GM18519 (cell line): ENCODE data around the gene SKI.

Source experiments
- ATAC-seq: cut with Tn5 transposase; IDR thresholded peaks from one replicate; pipeline ENCODE4 v1.9.1; 2021; ENCODE audit warnings: mild to moderate bottlenecking, moderate library complexity; ENCODE audit not compliant: unreplicated experiment, low FRiP score

SKI gene

GRCh38 chr1:2208309-2209239, 19.5 kb upstream of the SKI start:
- ATAC-seq: no peak

GRCh38 chr1:2209400-2210083, 18.6 kb upstream of the SKI start:
- ATAC-seq: no peak

- ATAC-seq: no peak
Measured at GRCh38 chr1:2210084-2210653, 17.9 kb upstream of the SKI start.

GRCh38 chr1:2210786-2211185, 17.3 kb upstream of the SKI start:
- ATAC-seq: no peak

- no peak for ATAC-seq
Measured at GRCh38 chr1:2212274-2212531, 15.9 kb upstream of the SKI start.

GRCh38 chr1:2212532-2213491, 15.3 kb upstream of the SKI start:
- no peak for ATAC-seq

GRCh38 chr1:2213576-2214505, 14.3 kb upstream of the SKI start:
- ATAC-seq: no peak

- no peak for ATAC-seq
Measured at GRCh38 chr1:2214541-2215241, 13.4 kb upstream of the SKI start.

GRCh38 chr1:2215329-2215728, 12.8 kb upstream of the SKI start:
- no peak for ATAC-seq

GRCh38 chr1:2215909-2216766, 12.0 kb upstream of the SKI start:
- ATAC-seq: no peak

- ATAC-seq: no peak
Measured at GRCh38 chr1:2216767-2217058, 11.4 kb upstream of the SKI start.

- ATAC-seq: no peak
Measured at GRCh38 chr1:2221271-2221670, 6.8 kb upstream of the SKI start.

- ATAC-seq: no peak
Measured at GRCh38 chr1:2224170-2224584, 3.9 kb upstream of the SKI start.

GRCh38 chr1:2224631-2225428, 3.3 kb upstream of the SKI start:
- no peak for ATAC-seq

GRCh38 chr1:2226525-2227345, 1.4 kb upstream of the SKI start:
- no peak for ATAC-seq

GRCh38 chr1:2227346-2228156, 568 bp upstream of the SKI start:
- ATAC-seq: peak; percentile 77
